Hematopoietic multipotent progenitor cell treated with erythropoietin and hydrocortisone succinate and interleukin-3 and kit ligand, for 15 days (in vitro differentiated cells): ENCODE measurements around the gene PSMB10.

Experiments used
- DNase-seq: peaks from one replicate; pipeline ENCODE4 v3.0.0-alpha.2; 2015; ENCODE audit warnings: low spot score

The PSMB10 gene

GRCh38 chr16:67963662-67964321, 27.1 kb upstream of the PSMB10 start:
- DNase-seq = no peak

GRCh38 chr16:67963292-67963661, 26.6 kb upstream of the PSMB10 start:
- no peak for DNase-seq

GRCh38 chr16:67962135-67962534, 25.5 kb upstream of the PSMB10 start:
- DNase-seq = no peak

GRCh38 chr16:67961551-67961957, 24.9 kb upstream of the PSMB10 start:
- DNase-seq = no peak

GRCh38 chr16:67959536-67960329, 23.1 kb upstream of the PSMB10 start:
- no peak for DNase-seq

- no peak for DNase-seq
Observed at GRCh38 chr16:67957622-67958021, 21.0 kb upstream of the PSMB10 start.

- DNase-seq = no peak
Observed at GRCh38 chr16:67954421-67955196, 18.0 kb upstream of the PSMB10 start.

- DNase-seq = no peak
Observed at GRCh38 chr16:67953641-67954375, 17.2 kb upstream of the PSMB10 start.

- DNase-seq = no peak
Observed at GRCh38 chr16:67951485-67951884, 14.8 kb upstream of the PSMB10 start.

- no peak for DNase-seq
Observed at GRCh38 chr16:67950335-67950843, 13.7 kb upstream of the PSMB10 start.

GRCh38 chr16:67949645-67950044, 13.0 kb upstream of the PSMB10 start:
- DNase-seq = no peak

- DNase-seq = peak; percentile 63
Observed at GRCh38 chr16:67948015-67948414, 11.4 kb upstream of the PSMB10 start.

GRCh38 chr16:67946966-67947558, 10.4 kb upstream of the PSMB10 start:
- no peak for DNase-seq

GRCh38 chr16:67946128-67946569, 9.5 kb upstream of the PSMB10 start:
- DNase-seq = no peak

- no peak for DNase-seq
Observed at GRCh38 chr16:67945392-67945933, 8.8 kb upstream of the PSMB10 start.

- no peak for DNase-seq
Observed at GRCh38 chr16:67944690-67945391, 8.2 kb upstream of the PSMB10 start.

- DNase-seq = no peak
Observed at GRCh38 chr16:67943619-67944504, 7.2 kb upstream of the PSMB10 start, which contains the start of gene LCAT. Gene LCAT, minus strand, starts transcription at chr16:67944120. Its CDS starts 19 bp downstream, at chr16:67944101.

GRCh38 chr16:67943256-67943618, 6.6 kb upstream of the PSMB10 start:
- DNase-seq = no peak

GRCh38 chr16:67942510-67943255, 6.0 kb upstream of the PSMB10 start:
- DNase-seq = no peak
